ENCODE results near the gene DUSP6.

The DUSP6 gene

GRCh38 chr12:89344862-89345202, 7.5 kb downstream of the DUSP6 start:
- peaks cover 38% of the 10 kb centered on the region for H3K4me1 ChIP-seq (ENCODE audit: control insufficient read depth, low read length)
- H3K4me3 ChIP-seq (ENCODE audit: low read length): no peak overlapping the region
- TF ChIP-seq CTCF (IDR thresholded peaks at IDR 0.05; ENCODE audit: low read depth, low read length, poor library complexity, severe bottlenecking): no peak
- no peak for TF ChIP-seq EZH2phosphoT487 (IDR thresholded peaks at IDR 0.05; ENCODE audit: borderline replicate concordance, low read length)
- no peaks in the 10 kb centered on the region for H3K79me2 ChIP-seq (ENCODE audit: control insufficient read depth, low read length)
- H4K20me1 ChIP-seq (ENCODE audit: control insufficient read depth, insufficient read depth, low read depth, low read length): no peaks in the 10 kb centered on the region
- H3K36me3 ChIP-seq (ENCODE audit: control insufficient read depth, low read length): no peaks in the 10 kb centered on the region
- peaks cover 12% of the 10 kb centered on the region for H3F3A ChIP-seq (ENCODE audit: control insufficient read depth, insufficient read depth)
- no peak overlapping the region for H3K4me2 ChIP-seq (ENCODE audit: low read length)
- H3K27ac ChIP-seq (ENCODE audit: low read depth, low read length): no peak overlapping the region
- H3K9me2 ChIP-seq (replicated peaks; ENCODE audit: control insufficient read depth, low read length): no peaks in the 10 kb centered on the region
- no peaks in the 10 kb centered on the region for H3K9me3 ChIP-seq (ENCODE audit: control insufficient read depth, insufficient read depth, low read length)
- peaks cover 83% of the 10 kb centered on the region for H3K27me3 ChIP-seq (ENCODE audit: control insufficient read depth, low read length)

- TF ChIP-seq EZH2phosphoT487 (IDR thresholded peaks at IDR 0.05; ENCODE audit: borderline replicate concordance, low read length) (no peak), CTCF (IDR thresholded peaks at IDR 0.05; ENCODE audit: low read depth, low read length, poor library complexity, severe bottlenecking) (no peak)
- Histone ChIP-seq H3K36me3 (ENCODE audit: control insufficient read depth, low read length) (no peaks in the 10 kb centered on the region), H3K79me2 (ENCODE audit: control insufficient read depth, low read length) (no peaks in the 10 kb centered on the region), H3F3A (ENCODE audit: control insufficient read depth, insufficient read depth) (peaks cover 9% of the 10 kb centered on the region), H4K20me1 (ENCODE audit: control insufficient read depth, insufficient read depth, low read depth, low read length) (no peaks in the 10 kb centered on the region), H3K27ac (ENCODE audit: low read depth, low read length) (no peak overlapping the region), H3K4me2 (ENCODE audit: low read length) (no peak overlapping the region), H3K4me1 (ENCODE audit: control insufficient read depth, low read length) (peaks cover 33% of the 10 kb centered on the region), H3K9me3 (ENCODE audit: control insufficient read depth, insufficient read depth, low read length) (no peaks in the 10 kb centered on the region), H3K4me3 (ENCODE audit: low read length) (no peak overlapping the region), H3K9me2 (replicated peaks; ENCODE audit: control insufficient read depth, low read length) (no peaks in the 10 kb centered on the region), H3K27me3 (ENCODE audit: control insufficient read depth, low read length) (peaks cover 82% of the 10 kb centered on the region)
Observed at GRCh38 chr12:89344043-89344861, 8.0 kb downstream of the DUSP6 start.

- Histone ChIP-seq H3F3A (ENCODE audit: control insufficient read depth, insufficient read depth) (peaks cover 9% of the 10 kb centered on the region), H3K27me3 (ENCODE audit: control insufficient read depth, low read length) (peaks cover 81% of the 10 kb centered on the region), H3K27ac (ENCODE audit: low read depth, low read length) (no peak overlapping the region), H3K4me2 (ENCODE audit: low read length) (no peak overlapping the region), H3K4me3 (ENCODE audit: low read length) (no peak overlapping the region), H3K9me2 (replicated peaks; ENCODE audit: control insufficient read depth, low read length) (no peaks in the 10 kb centered on the region), H3K36me3 (ENCODE audit: control insufficient read depth, low read length) (no peaks in the 10 kb centered on the region), H3K9me3 (ENCODE audit: control insufficient read depth, insufficient read depth, low read length) (no peaks in the 10 kb centered on the region), H3K4me1 (ENCODE audit: control insufficient read depth, low read length) (peaks cover 30% of the 10 kb centered on the region), H4K20me1 (ENCODE audit: control insufficient read depth, insufficient read depth, low read depth, low read length) (no peaks in the 10 kb centered on the region), H3K79me2 (ENCODE audit: control insufficient read depth, low read length) (no peaks in the 10 kb centered on the region)
- TF ChIP-seq CTCF (IDR thresholded peaks at IDR 0.05; ENCODE audit: low read depth, low read length, poor library complexity, severe bottlenecking) (no peak), EZH2phosphoT487 (IDR thresholded peaks at IDR 0.05; ENCODE audit: borderline replicate concordance, low read length) (no peak)
Observed at GRCh38 chr12:89343127-89343526, 9.2 kb downstream of the DUSP6 start.
